HG02588 (cell line): ENCODE results near the gene MZT1.

Experiments
- ATAC-seq: cut with Tn5 transposase; IDR thresholded peaks from one replicate; pipeline ENCODE4 v1.9.1; 2021; ENCODE audit warnings: mild to moderate bottlenecking, moderate library complexity; ENCODE audit not compliant: unreplicated experiment

The MZT1 gene

GRCh38 chr13:72686766-72687165 is 40.7 kb downstream of the MZT1 start:
- no peak for ATAC-seq

- no peak for ATAC-seq
Observed at GRCh38 chr13:72680353-72680752, 47.1 kb downstream of the MZT1 start.

GRCh38 chr13:72678312-72678711 is 49.1 kb downstream of the MZT1 start:
- ATAC-seq: no peak

GRCh38 chr13:72677431-72677830 is 50.0 kb downstream of the MZT1 start:
- no peak for ATAC-seq

GRCh38 chr13:72666391-72666790 is 61.0 kb downstream of the MZT1 start:
- ATAC-seq: no peak

- no peak for ATAC-seq
Observed at GRCh38 chr13:72662548-72662947, 64.9 kb downstream of the MZT1 start.
